Measurements from ENCODE around the gene SLC7A8. TPM values are rescaled to one million over a fixed set of nuclear protein-coding genes. Genes with fewer than 3 reads are reported as not detected.

The SLC7A8 gene
- total and polyA plus RNA-seq, 10 of the 15 experiments (the other 5 are each of a cell fraction or from before 2014, with no cell fraction given) = 0.06 to 0.28 (median 0.21) TPM; not detected in 7

GRCh38 chr14:23089498-23090253 lies 93.8 kb downstream of the SLC7A8 start:
- H2AFZ ChIP-seq (ENCODE audit: control insufficient read depth, low read depth, low read length) = no peak overlapping the region
- no TSS peak for BruUV-seq (replicated peaks)
- ChIA-PET POLR2A (interaction anchor here (1.0 to 1.7 kb wide), 2 partner anchors 83 to 517 kb away, joined by 3 to 6 read pairs; no protein-coding TSS in a partner anchor), RAD21 (ENCODE audit: unreplicated experiment) (no interaction called here), SMC1A (ENCODE audit: uncharacterized antibody, unreplicated experiment) (interaction anchor here (0.6 to 2.3 kb wide), 5 partner anchors 9 to 64 kb away, joined by 3 to 11 read pairs (median 3); no protein-coding TSS in a partner anchor), CTCF (interaction anchor here (0.7 to 5.3 kb wide), 5 partner anchors 13 to 31 kb away, joined by 3 to 60 read pairs (median 9); no protein-coding TSS in a partner anchor)
- no peak overlapping the region for H3K4me3 ChIP-seq
- H3K36me3 ChIP-seq (ENCODE audit: control insufficient read depth in 2 of 2, insufficient read depth in 2 of 2, low read length in 1 of 2) = peaks cover 4 to 37% of the 10 kb centered on the region in 2 experiments
- H4K20me1 ChIP-seq (ENCODE audit: control insufficient read depth, insufficient read depth) = 0 out of 2 replicates have a peak, but pooled peaks cover 7% of the 10 kb centered on the region
- intact Hi-C loops (cut with micrococcal nuclease; ENCODE audit: unreplicated experiment) (no loop called here), in situ Hi-C loops (cut with MboI) (no loop called here)
- H3K9ac ChIP-seq (ENCODE audit: control insufficient read depth, insufficient read depth, low read length) = no peak overlapping the region
- DNase-seq (ENCODE audit: low read depth, low spot score) = no peak
- no peak overlapping the region for H3K4me2 ChIP-seq (ENCODE audit: control insufficient read depth, insufficient read depth)
- TF ChIP-seq JUNB (IDR thresholded peaks at IDR 0.05) (no peak), CREB1 (IDR thresholded peaks at IDR 0.05; ENCODE audit: low read depth) (no peak), NR2C1 (IDR thresholded peaks at IDR 0.05) (no peak), BACH1 (IDR thresholded peaks at IDR 0.05; ENCODE audit: borderline replicate concordance) (no peak), MTA3 (IDR thresholded peaks at IDR 0.05; ENCODE audit: borderline replicate concordance, low read length) (no peak), ATF3 (IDR thresholded peaks at IDR 0.05; ENCODE audit: borderline replicate concordance, extremely low read depth, low read depth, low read length) (no peak), SMAD1 (IDR thresholded peaks at IDR 0.05; ENCODE audit: low read depth, partially characterized antibody) (no peak), ASH2L (IDR thresholded peaks at IDR 0.05; ENCODE audit: borderline replicate concordance, low read depth) (no peak), JUND (IDR thresholded peaks at IDR 0.05; ENCODE audit: low read depth, low read length) (no peak), MTA2 (IDR thresholded peaks at IDR 0.05; ENCODE audit: low read depth) (no peak), CHD1 (IDR thresholded peaks at IDR 0.05; ENCODE audit: low read depth, low read length) (no peak)
- no peaks in the 10 kb centered on the region for H3K9me3 ChIP-seq (replicated peaks; ENCODE audit: control insufficient read depth, insufficient read depth, low read length)
- peaks cover 30% of the 10 kb centered on the region for H3K79me2 ChIP-seq (ENCODE audit: control insufficient read depth, insufficient read depth, low read length)
- 99% methylated on average over 12 of the region's 12 CpGs for WGBS (ENCODE audit: insufficient coverage, insufficient replicate concordance, low lambda C conversion rate, missing lambda C conversion rate)
- no peak for ATAC-seq
- no peaks in the 10 kb centered on the region; the same call in 1 of the 2 replicates for H3K4me1 ChIP-seq (ENCODE audit: control insufficient read depth, insufficient read depth, low read length)
- H3K27me3 ChIP-seq (replicated peaks in 1 of 2; ENCODE audit: control insufficient read depth in 2 of 2, insufficient read depth in 2 of 2, low read length in 1 of 2) = no peaks in the 10 kb centered on the region
- FAIRE-seq = no peak
- H3K27ac ChIP-seq (ENCODE audit: control insufficient read depth, insufficient read depth) = no peak overlapping the region

All from GM12878 (cell line).